Bone marrow (tissue), 2 donors: ENCODE results near the gene COL7A1.
A peak's percentile ranks its signal among the peaks of the same experiment; 100 is the strongest.
"Not testable (repeated sequence)": the region's sequence is repeated elsewhere in the genome, so short reads cannot be mapped to it uniquely, and the experiment has no call there.

ENCODE experiments used
- DNase-seq, 2 donors: peaks; one replicate each; lab custom pipeline; 2025; lab: John Stamatoyannopoulos, UW

COL7A1 gene

GRCh38 chr3:48543271-48543866 is 51.8 kb downstream of the COL7A1 start:
- peak in 1 of 2 donors; percentile 48 for DNase-seq

DNA sequence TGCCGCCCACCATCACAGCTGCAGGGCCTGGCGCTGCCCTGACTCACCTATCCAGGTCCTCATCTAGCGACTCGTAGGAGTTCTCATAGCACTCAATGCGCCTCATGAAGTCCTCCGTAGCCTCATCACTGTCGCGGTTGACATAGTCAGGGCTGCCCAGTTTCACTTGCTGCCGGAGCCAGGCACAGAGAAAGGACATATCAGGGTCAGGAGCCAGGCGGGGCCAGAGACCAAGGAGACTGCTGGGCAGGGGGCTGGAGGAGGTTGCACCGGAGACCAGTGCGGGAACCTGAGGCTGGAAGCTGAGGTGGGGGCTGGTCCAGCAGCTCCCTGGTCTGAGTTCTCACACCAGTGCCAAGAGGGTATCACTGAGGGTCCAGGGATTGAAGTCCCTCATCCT is 56.7 kb downstream of the COL7A1 start:
- DNase-seq, result no peak

DNA sequence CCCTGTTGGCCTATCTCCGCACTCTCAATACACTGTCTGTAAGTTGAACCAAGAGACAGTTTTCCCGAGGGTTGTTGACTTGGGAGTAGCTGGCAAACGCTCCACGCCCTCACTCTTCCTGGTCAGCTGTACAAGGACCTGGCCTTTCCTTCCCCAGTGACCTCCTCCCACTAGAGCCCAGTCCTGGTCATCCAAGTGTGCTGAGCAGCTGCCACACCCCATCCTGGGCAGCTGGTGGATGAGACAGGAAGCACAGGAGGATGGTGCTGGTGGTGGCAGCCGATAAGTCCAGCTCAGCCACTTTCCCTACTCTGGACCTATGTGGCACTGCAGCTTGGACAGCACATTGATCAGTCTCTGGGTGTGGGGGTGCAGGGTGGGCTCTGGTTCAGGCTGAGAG is 58.3 kb downstream of the COL7A1 start:
- no peak for DNase-seq

- no peak for DNase-seq
These were observed 59.0 kb downstream of the COL7A1 start for GRCh38 chr3:48536116-48536515.

- DNase-seq, result no peak
These were observed 59.6 kb downstream of the COL7A1 start for GRCh38 chr3:48535578-48535977.

DNA sequence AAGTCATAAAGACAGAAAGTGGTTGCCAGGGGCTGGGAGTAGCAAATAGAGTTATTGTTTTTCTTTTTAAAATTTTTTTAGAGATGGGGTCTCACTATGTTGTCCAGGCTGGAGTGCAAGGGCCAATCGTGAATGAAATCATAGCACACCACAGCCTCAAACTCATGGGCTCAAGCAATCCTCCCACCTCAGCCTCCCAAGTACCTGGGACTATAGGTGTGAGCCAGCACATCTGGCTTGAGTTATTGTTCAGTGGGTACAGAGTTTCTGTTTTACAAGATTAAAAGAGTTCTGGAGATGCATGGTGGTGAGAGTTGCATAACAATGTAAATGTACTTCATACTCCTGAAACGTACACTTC is 62.2 kb downstream of the COL7A1 start:
- DNase-seq, result no peak

DNA sequence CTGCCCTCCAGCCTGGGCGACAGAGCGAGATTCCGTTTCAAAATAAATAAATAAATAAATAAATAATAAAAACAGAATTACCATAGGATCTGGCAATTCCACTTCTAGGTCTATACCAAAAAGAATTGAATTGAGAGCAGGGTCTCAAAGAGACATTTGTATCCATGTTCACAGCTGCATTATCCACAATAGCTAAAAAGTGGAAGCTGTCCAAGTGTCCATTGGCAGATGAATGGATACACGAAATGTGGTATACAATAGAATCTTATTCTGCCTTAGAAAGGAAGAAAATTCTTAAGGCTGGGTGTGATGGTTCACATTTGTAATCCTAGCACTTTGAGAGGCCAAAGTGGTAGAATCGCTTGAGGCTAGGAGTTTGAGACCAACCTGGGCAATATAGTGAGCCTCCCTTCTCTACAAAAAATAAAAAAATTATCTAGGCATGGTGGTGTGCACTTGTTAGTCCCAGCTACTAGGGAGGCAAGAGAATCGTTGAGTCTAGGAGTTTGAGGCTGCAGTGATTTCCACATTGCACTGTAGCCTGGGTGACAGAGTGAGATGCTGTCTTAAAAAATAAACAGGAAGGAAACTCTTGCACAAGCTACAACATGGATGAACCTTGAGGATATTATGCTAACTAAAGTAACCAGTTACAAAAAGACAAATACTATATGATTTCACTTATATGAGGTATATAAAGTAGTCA is 62.7 kb downstream of the COL7A1 start:
- DNase-seq, result no peak

DNA sequence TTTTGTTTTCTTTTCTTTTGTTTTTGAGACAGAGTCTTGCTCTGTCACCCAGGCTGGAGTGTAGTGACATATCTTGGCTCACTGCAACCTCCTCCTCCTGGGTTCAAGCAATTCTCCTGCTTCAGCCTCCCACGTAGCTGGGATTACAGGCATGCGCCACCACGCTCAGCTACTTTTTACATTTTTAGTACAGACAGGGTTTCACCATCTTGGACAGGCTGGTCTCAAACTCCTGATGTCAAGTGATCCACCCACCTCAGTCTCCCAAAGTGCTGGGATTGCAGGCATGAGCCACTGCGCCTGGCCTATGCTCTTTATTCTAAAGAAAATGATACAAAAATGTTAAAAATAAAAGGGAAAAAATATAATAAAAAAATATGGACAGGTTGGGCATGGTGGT is 64.4 kb downstream of the COL7A1 start:
- not testable (repeated sequence) for DNase-seq

DNA sequence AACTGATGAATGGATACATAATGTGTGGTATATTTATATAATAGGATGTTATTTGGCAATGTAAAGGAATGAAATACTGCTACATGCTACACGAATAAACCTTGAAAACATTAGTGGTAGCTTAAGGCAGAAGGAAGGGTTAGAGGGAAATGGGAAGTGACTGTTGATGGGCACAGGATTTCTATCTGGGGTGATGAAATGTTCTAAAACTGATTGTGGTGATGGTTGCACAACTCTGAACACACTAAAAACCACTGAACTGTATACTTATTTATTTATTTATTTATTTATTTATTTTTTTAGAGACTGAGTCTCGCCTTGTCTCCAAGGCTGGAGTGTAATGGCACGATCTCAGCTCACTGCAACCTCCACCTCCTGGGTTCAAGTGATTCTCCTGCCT is 66.4 kb downstream of the COL7A1 start:
- no peak for DNase-seq

DNA sequence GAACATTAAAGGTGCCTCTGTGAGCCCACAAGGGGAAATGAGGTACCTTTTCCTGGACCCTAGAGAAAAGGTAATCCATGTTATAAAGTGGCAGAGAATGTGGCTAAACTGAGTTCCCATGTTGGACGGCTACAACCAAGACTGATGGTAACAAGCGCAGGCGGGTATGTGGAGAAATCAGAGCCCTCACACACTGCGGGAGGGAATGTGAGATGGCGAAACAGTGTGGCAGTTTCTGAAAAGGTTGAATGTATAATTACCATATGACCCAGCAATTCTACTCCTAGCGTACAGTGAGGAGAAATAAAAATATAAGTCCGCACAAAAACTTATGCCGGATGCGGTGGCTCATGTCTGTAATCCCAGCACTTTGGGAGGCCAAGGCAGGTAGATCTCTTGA is 67.1 kb downstream of the COL7A1 start:
- DNase-seq, result no peak

DNA sequence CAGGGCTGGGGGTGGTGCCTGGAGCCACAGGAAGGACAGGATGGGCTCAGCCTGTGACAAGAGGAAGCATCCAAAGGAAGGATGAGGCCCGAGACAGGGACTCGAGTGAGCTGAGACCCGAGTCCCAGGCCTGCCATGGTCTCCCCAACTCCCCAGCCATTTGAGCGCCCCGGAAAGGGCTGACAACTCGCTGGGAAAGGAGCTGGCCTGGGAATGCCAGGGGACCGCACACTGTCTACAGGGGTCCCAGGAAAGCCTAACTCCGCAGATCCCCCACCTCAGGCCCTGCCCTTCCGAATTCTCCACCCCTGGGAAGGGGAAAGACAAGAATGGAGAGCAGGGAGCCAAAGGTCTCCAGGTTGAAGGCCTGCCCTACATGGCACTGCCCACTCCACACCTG is 70.2 kb downstream of the COL7A1 start:
- DNase-seq, result no peak

DNA sequence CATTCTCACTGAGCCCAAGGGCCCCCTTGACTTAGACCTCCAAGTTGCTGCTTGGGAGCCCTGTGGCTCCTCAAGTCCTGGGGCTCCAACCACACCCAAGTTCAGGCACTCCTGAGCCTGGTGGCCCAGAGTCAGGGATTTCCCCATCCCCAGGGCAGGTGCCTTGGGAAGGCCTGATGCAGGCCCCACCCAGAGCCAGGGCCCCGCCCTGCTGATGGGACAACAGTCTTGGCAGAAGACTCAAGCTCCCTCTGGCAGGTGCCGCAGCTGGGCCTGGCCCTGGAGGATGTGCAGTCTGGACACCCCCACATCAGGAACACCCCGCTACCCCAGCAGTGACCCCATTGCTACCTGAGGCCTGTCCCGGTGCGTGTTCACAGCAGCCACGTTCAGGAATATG is 73.5 kb downstream of the COL7A1 start:
- no peak for DNase-seq

DNA sequence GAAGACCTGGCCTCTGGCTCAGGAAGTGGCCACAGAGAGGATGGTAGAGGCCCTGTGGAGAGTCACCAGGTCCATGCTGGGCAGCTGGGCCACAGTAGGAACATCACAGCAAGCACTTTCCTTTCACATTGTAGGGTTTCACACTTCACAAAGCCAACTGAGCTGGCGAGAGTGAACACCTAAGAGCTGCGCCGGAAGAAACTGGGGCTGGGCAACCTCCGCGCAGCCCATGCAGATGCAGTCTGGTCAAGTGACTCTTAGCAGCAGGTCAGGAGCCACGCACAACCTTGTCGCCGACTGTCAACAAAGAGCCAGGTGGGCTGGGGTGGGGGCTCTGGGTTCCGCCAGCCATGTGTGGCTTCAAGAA is 75.9 kb downstream of the COL7A1 start:
- DNase-seq, result no peak

- DNase-seq, result no peak
These were observed 76.4 kb downstream of the COL7A1 start for GRCh38 chr3:48518638-48519276.

- DNase-seq, result no peak
These were observed 77.1 kb downstream of the COL7A1 start for GRCh38 chr3:48518069-48518468.

DNA sequence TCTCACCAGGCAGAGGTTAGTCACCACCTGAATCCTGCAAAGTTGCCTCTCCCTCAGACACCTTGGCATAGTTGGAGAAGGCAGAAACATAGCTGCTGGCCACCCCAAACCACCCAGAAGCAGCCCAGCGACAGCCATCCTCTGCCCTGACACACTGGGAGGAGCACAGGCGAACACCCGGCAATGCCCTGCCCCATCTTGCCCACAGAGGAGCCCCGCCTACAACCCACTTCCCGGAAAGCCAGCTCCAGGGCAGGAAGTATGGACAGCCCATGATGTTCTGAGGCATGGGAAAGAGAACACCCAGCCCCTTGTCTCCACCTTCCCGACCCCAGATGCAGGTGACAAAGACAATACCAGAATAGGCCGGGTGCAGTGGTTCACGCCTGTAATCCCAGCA is 78.6 kb downstream of the COL7A1 start:
- no peak for DNase-seq

- no peak for DNase-seq
These were observed 80.5 kb downstream of the COL7A1 start for GRCh38 chr3:48514431-48515227.
